Vagina (tissue), 2 donors: ENCODE results near the gene GNG4. TPM values are rescaled to one million over a fixed set of nuclear protein-coding genes. Genes with fewer than 3 reads are reported as not detected.

Source experiments
- DNase-seq, 2 donors: peaks; one replicate each; pipeline ENCODE4 v3.0.0-alpha.2; 2017; ENCODE audit errors: extremely low spot score in 2 of 2
- H3K27ac ChIP-seq: fragments of 200-600 bp; sonication (generic); one replicate; pipeline ENCODE4 v1.5.1; 2019
- H3K27me3 ChIP-seq: fragments of 200-600 bp; sonication (generic); one replicate; pipeline ENCODE4 v1.5.1; 2019
- H3K36me3 ChIP-seq, 2 donors: fragments of 200-600 bp; sonication (generic); one replicate each; pipeline ENCODE4 v1.5.1; 2017 to 2019
- H3K4me1 ChIP-seq: fragments of 200-600 bp; sonication (generic); one replicate; pipeline ENCODE4 v1.5.1; 2019
- H3K4me3 ChIP-seq, 2 donors: fragments of 200-600 bp; sonication (generic); 1 replicate in 1 of 2; 2 replicates in 1 of 2; pipeline ENCODE4 v1.5.1; 2016 to 2019
- H3K9me3 ChIP-seq: fragments of 200-600 bp; sonication (generic); one replicate; pipeline ENCODE4 v1.5.1; 2019
- CTCF ChIP-seq, 3 experiments: fragments of 450-650 bp in 2 of 3; fragments of 200-600 bp in 1 of 3; sonication (generic) in 1 of 3; IDR thresholded peaks; one replicate each; pipeline ENCODE4 v1.5.1; 2017 to 2019; ENCODE audit warnings: antibody characterized with exemption in 3 of 3, mild to moderate bottlenecking in 2 of 3, moderate library complexity in 2 of 3
- POLR2A ChIP-seq, 2 donors: fragments of 450-650 bp; IDR thresholded peaks; one replicate each; pipeline ENCODE4 v1.6.1; 2017; ENCODE audit warnings: antibody characterized with exemption in 2 of 2, mild to moderate bottlenecking in 2 of 2, moderate library complexity in 2 of 2
- POLR2AphosphoS5 ChIP-seq, 2 donors: sonication (generic); formaldehyde crosslinking; IDR thresholded peaks; one replicate each; pipeline ENCODE4 v1.9.0; 2017; ENCODE audit warnings: antibody characterized with exemption in 2 of 2, mild to moderate bottlenecking in 2 of 2, low read depth in 1 of 2; ENCODE audit not compliant: insufficient read depth in 1 of 2
- intact Hi-C: fragments of 100-400 bp; cut with DNase I; formaldehyde crosslinking; loops from one replicate; pipeline ENCODE4 v1.15.1; 2023
- total RNA-seq: library from RNA; depleted of rRNA; stranded (reverse); fragments of >200 nt; gene quantifications from one replicate; pipeline ENCODE4 v1.2.3, GENCODE V29; 2016

The GNG4 gene
- total RNA-seq, 1 donor from 2014 or later: 6.6 TPM

DNA sequence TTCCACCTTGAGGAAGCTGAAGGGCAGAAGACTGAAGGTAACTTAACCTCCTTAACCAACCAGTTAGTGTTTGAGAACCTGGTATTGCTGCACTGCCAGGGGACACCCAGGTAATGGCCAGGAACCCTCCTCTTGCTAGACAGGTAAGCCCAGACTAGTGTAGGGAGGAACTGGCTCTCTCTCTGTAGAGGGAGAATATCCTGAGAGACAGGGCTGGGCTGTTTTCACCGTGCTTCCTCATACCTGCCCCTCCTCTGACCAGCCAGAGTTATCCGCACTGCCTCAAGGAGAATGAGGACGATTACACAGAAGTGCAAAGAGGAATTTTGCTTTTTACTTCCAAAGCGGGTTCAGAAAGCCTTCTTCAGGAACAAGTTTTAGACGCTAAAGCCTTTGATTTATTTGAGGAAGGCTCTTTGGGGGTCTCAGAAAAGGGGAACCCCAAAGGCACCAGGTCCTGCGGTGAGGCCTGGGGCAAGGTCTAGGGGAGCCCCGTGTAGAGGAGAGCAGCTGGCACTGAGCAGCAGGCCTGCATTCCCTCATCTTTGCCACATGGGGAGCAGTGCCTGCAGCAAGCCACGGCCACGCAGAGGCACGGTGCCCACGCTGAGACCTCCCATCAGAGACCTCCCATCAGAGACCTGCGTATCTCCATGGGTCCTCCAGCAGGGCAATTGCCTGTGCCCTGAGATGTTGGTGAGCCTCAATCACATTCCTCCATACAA is 13.5 kb downstream of the GNG4 start:
- DNase-seq: no peak
- no peak for TF ChIP-seq CTCF (IDR thresholded peaks at IDR 0.05)
- no peak for TF ChIP-seq POLR2AphosphoS5 (IDR thresholded peaks at IDR 0.05; ENCODE audit: insufficient read depth in 1 of 2, low read depth in 1 of 2)
- intact Hi-C loops: no loop called here
- Histone ChIP-seq H3K27ac (no peak overlapping the region), H3K9me3 (no peaks in the 10 kb centered on the region), H3K27me3 (no peaks in the 10 kb centered on the region), H3K4me1 (no peaks in the 10 kb centered on the region), H3K4me3 (no peak overlapping the region), H3K36me3 (no peaks in the 10 kb centered on the region)

DNA sequence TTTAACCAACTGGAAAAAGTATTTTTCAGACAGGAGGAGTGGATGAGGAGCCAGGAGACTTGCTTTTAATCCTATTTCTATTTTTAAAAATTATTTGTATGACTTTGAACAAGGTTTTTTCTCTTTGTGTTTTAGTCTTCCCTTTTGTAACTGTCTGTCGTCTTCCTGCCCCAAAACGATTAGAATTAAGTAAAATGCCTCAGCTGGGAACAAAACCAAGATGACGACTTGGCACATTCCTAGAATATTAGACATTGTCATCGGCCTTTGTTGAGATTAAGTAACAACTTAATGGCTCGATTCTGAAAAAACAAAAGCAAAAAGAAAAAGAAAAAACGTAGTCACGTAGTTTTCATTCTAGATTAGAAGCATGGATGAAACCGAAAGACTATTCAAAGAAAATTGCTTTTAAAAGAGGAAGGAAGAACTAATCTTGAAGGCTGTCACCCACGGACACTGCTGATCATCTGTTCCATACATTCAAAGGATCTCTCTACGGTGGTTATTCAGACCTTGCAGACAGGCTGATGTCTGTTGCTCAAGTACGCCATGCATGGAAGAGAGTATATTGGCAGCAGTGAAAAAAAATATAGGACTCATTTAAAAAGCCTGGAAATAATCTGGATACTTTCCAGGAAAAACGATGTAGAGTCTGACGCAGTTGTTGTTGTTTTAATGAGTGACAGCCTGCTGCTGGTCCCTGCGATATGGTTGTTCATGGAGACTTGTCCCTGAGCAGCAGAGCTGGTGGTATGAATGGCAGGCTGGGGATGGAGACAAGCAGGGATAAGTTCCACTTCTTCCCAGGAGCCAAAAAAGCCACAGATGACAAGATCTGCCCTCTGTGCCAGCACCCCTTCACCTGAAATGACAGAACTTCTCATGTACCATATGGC is 16.8 kb downstream of the GNG4 start:
- DNase-seq: no peak
- H3K4me1 ChIP-seq: no peaks in the 10 kb centered on the region
- intact Hi-C loops: no loop called here
- no peak for TF ChIP-seq POLR2A (IDR thresholded peaks at IDR 0.05)
- no peaks in the 10 kb centered on the region for H3K9me3 ChIP-seq
- no peaks in the 10 kb centered on the region for H3K36me3 ChIP-seq
- no peak overlapping the region for H3K27ac ChIP-seq
- H3K27me3 ChIP-seq: no peaks in the 10 kb centered on the region
- H3K4me3 ChIP-seq: no peak overlapping the region

DNA sequence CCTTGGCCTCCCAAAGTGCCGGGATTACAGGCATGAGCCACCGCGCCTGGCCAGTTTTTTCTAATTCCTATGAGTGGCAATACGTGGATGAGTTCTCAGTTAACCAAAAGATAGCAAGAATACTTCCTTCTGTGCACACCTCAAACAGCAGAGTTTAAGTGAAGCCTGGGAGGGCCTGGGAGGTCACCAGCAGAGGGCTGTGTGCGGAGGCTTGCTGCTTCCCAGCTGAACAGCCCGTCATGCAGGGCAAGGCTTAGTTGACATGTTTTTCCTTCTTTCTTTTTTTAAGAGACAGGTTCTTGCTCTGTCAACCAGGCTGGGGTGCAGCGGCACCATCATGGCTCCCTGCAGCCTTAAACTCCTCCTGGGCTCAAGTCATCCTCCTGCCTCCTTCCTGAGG is 17.8 kb downstream of the GNG4 start:
- no peak for DNase-seq
- no peaks in the 10 kb centered on the region for H3K9me3 ChIP-seq
- no peaks in the 10 kb centered on the region for H3K27me3 ChIP-seq
- intact Hi-C loops: no loop called here
- TF ChIP-seq POLR2AphosphoS5 (IDR thresholded peaks at IDR 0.05; ENCODE audit: insufficient read depth in 1 of 2, low read depth in 1 of 2): no peak
- no peak for TF ChIP-seq POLR2A (IDR thresholded peaks at IDR 0.05)
- no peak for TF ChIP-seq CTCF (IDR thresholded peaks at IDR 0.05)
- H3K36me3 ChIP-seq: no peaks in the 10 kb centered on the region
- no peak overlapping the region for H3K4me3 ChIP-seq
- H3K27ac ChIP-seq: no peak overlapping the region
- H3K4me1 ChIP-seq: no peaks in the 10 kb centered on the region

DNA sequence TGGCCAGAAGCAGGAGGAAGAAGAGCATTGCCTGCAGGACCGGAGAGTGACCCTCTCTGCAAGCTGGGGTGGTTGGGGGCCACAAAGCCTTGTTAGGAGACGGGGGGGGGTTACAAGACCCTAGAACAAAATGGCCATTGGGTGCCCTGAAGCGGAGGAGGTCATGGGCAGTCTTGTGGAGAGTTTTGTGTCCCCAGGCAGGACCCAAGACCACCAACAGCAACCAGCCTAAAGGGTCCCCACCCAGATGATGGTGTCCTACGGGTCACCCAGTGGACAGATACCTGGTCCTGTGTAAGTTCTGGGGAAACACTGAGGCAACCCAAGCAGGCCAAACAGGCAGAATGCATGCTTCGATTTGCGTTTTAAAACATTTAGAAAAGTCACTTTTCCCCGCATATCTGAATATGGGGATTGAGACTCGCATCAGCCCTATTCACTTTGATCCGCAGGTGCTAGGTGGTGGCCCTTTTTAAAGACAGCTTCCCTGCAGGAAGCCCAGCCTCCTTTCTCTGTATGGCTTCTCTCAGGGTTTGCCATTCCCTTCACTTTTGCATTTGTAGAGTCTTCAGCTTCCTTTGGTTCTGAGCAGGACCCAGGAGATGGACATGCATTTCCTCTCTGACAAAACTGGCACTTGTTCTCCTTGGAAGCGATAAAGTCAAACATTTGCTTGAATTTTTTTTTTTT is 21.1 kb downstream of the GNG4 start:
- no peaks in the 10 kb centered on the region for H3K36me3 ChIP-seq
- intact Hi-C loops: no loop called here
- H3K27ac ChIP-seq: no peak overlapping the region
- no peak overlapping the region for H3K4me3 ChIP-seq
- DNase-seq: no peak
- no peak for TF ChIP-seq POLR2AphosphoS5 (IDR thresholded peaks at IDR 0.05; ENCODE audit: insufficient read depth in 1 of 2, low read depth in 1 of 2)
- TF ChIP-seq CTCF (IDR thresholded peaks at IDR 0.05): no peak
- no peak for TF ChIP-seq POLR2A (IDR thresholded peaks at IDR 0.05)
- no peaks in the 10 kb centered on the region for H3K9me3 ChIP-seq
- no peaks in the 10 kb centered on the region for H3K27me3 ChIP-seq
- no peaks in the 10 kb centered on the region for H3K4me1 ChIP-seq

DNA sequence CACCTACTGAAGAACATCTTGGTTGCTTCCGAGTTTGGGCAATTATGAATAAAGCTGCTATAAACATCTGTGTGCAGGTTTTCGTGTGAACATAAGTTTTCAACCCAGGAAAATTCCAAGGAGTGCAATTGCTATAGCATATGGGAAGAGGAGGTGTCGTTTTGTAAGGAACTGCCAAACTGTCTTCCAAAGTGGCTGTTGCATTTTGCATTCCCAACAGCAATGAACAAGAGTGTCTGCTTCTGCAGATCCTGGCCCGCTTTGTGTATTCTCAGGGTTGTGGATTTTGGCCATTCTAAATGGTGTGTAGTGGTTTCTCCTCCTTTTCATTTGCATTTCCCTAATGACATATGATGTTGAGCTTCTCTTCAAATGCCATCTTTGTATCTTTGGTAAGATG is 23.8 kb downstream of the GNG4 start:
- TF ChIP-seq CTCF (IDR thresholded peaks at IDR 0.05): no peak
- no peak for TF ChIP-seq POLR2A (IDR thresholded peaks at IDR 0.05)
- no peak for TF ChIP-seq POLR2AphosphoS5 (IDR thresholded peaks at IDR 0.05; ENCODE audit: insufficient read depth in 1 of 2, low read depth in 1 of 2)
- no peaks in the 10 kb centered on the region for H3K4me1 ChIP-seq
- no peak overlapping the region for H3K4me3 ChIP-seq
- no peak overlapping the region for H3K27ac ChIP-seq
- no peaks in the 10 kb centered on the region for H3K27me3 ChIP-seq
- no peaks in the 10 kb centered on the region for H3K36me3 ChIP-seq
- no peaks in the 10 kb centered on the region for H3K9me3 ChIP-seq
- intact Hi-C loops: no loop called here
- no peak for DNase-seq
